NT2/D1 (cell line): ENCODE data around the gene TIGAR.

Experiments
- SUZ12 ChIP-seq: IDR thresholded peaks from 2 replicates; pipeline ENCODE4 v1.6.1; 2011; ENCODE audit not compliant: insufficient read length, insufficient read depth; ENCODE audit errors: extremely low read depth
- YY1 ChIP-seq: IDR thresholded peaks from 2 replicates; pipeline ENCODE4 v1.6.1; 2011; ENCODE audit not compliant: insufficient read length, insufficient read depth
- ZNF274 ChIP-seq: IDR thresholded peaks from 2 replicates; pipeline ENCODE4 v1.6.1; 2011; ENCODE audit warnings: mild to moderate bottlenecking, low read depth, low read length

DNA sequence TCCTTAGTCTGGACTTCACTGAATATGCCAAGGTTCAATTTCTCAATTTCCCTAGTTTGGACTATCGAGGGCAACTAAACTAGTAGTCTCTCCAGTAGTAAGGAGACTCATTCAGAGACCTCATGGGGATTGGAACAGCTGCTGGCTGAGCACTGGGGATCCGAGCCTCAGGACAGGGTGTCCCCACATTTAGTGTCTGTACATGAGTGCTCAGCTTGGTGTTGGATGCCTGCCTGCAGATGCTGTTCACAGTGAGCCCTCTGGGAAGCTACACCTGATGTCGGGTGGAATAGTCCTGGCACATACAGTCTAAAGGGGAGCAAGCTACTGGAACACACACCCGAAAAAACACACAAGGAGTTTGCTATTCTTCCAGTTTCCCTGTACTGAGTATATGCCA, 59.3 kb downstream of the TIGAR start:
- no peak for TF ChIP-seq ZNF274
- no peak for TF ChIP-seq YY1
- no peak for TF ChIP-seq SUZ12
